ELR (cell line): ENCODE measurements around the gene ARHGAP22.

Source experiments
- DNase-seq: peaks from one replicate; pipeline ENCODE4 v3.0.0-alpha.2; 2015; ENCODE audit warnings: low read depth

Gene ARHGAP22

DNA sequence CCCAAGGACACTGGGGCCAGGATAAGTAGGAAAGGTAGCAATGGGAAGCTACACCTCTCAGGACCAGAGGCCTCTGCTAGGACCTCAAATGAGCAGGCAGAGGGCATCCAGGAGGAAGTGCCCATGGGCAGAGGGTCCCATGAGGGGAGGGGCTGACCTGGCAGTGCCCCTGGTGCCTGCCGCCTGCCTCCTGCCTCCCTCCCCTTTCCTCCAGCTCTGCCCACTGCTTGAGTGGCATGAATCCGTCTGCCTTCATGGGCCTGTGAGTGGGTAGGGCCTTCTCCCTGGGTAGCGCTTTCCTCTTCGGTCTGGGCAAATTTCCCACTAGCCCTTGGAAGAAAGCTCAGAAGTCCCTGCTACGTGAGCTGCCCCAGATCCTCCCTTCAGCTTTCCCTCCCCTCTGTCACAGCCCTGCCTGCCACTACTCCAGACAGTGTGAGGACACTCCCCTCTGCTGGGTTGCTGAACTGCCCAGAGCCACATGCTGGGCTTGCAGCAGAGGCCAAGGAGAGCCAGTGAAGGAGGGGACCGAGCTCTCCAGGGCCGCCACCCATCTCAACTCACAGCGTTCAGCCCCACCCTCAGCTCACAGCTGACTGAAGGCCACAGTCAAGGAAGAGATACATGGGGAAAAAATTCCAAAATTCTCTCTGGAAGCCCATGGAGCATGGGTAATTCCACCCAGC lies 141.4 kb downstream of the ARHGAP22 start:
- DNase-seq, result no peak

DNA sequence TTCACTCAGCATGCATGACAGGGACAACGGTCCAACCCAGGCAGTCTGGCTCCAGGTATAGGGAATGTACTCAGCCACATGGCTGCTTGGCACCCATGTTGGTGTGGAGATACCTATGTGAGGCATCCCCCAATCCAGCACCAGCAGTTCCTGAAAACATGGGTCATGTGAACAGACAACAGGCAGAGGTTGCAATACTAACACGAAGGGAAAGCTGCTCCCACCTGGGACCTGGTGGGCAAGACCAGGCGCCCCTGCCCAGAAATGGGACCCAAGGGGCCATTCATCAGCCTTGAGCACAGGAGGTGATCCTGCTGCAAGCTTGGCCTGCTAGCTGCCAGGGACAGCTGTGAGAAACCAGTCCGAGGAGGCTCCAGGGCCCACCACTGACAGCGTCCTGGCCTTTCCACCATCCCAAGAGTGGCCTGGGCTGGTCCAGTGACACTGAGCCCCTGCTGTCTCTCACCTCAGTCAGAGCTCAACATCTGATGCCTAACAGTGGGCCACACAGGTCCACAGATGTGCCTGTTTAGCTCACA lies 142.3 kb downstream of the ARHGAP22 start:
- DNase-seq, result no peak

DNA sequence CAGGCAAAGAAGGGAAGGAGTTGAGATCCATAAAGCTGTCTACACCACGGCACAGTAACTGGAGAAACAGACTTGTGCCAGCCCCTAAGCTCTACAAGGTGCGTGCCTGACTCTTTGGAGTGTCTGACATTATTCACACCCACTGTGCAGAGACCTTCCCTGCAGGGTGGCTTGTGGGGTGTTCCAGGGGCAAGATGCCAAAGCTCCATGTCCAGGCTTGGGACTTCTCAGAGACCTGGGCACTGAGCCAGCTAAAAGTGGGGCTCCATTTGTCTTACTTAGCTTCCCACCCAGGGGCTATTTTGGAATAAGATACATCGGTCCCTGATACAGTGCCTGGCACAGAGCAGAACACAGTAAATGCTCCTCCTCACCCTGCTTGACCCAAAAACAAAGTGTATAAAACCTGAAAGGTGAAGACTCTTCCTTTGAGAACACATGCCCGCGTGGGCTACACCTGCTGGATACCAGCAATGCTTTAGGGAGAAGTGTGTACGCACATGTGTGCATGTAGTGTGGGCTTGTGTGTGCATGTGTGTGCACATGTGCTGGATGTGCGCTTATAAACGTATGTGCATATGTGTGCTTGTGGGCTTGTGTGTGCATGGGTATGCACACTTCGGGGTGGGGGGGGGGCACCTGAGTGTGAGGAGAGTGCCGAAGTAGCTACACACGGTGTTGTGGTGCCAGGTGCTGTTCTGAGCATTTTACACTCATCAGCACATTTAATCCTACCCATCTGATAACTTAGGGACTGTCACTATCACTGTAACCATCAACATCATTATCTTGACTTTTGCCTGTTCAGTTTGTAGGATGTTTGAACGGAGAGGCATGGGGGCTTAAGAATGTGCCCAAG lies 143.0 kb downstream of the ARHGAP22 start:
- DNase-seq, result no peak

DNA sequence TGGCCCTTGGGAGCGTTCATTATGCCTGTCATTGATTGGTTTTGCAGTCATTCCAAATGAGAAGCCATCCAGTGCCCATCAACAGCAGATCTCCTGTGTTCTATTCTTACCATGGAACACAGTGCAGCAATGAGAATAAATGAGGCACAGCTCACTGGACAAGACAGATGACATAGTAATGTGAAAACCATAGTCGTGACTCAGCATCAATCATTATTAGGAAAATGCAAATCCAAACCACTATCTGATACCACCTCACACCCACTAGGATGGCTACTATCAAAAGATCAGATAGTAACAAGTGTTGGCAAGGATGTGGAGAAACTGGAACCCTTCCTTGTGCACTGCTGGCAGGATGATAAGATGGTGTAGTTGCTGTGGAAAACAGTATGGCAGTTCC lies 144.7 kb downstream of the ARHGAP22 start:
- DNase-seq, result no peak

DNA sequence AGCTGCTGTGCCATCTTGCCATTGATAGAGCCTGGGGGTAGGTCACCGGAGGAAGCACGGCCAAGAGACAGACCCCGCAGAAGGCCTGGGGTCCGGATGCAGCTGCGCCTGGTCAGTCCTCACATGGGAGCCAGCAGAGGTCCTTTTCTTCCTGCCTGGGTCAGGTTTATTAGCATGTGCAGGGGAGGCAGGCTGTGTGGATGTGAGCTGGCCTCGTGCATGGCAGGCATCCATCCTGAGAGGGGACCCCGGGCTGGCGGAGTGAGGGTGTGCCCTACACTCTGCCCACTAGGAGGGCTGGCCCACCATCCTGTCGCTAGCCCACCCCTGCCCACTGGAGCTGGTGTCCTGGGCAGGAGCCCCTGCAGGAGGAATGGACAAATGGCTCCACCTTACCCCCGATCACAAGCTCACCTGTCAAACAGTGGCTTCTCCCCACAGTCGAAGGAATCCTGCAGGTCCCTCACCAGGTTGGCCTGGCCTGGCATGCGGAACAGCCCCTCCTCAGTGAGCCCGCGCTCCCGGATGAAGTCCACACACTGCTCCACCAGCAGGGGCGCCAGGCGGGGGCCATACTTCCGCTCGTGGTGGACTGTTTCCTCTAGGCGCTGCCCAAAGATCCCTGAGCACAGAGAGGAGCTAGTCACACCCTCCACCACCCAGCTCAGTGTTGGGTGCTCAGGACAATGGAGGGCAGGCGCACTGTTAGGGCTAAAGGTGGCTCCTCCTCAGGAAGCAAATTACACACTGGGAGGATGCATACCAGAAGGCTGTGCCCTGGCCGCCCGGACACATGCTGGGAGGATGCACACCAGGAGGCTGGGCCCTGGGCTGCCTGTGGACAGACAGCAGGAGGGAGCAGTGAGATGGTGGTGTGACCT lies 145.4 kb downstream of the ARHGAP22 start:
- no peak for DNase-seq

DNA sequence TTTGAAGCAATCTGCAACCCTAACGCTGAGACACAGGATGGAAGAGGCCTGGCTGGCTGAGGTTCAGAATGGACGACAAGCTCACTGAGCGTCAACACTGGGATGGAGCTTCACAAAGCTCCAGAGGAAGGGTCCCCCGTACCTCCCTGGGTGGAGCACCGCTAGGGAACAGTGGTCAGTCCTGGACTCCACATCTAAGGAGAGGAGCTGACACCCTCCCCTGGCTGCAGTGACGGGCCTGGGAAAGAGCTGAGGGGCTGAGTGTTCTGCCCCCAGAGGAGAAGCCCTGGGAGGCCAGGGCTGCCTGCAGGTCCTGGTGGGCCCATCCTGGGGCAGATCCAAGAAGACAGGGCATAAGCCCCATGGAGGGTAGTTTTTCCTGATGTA lies 146.2 kb downstream of the ARHGAP22 start:
- no peak for DNase-seq

DNA sequence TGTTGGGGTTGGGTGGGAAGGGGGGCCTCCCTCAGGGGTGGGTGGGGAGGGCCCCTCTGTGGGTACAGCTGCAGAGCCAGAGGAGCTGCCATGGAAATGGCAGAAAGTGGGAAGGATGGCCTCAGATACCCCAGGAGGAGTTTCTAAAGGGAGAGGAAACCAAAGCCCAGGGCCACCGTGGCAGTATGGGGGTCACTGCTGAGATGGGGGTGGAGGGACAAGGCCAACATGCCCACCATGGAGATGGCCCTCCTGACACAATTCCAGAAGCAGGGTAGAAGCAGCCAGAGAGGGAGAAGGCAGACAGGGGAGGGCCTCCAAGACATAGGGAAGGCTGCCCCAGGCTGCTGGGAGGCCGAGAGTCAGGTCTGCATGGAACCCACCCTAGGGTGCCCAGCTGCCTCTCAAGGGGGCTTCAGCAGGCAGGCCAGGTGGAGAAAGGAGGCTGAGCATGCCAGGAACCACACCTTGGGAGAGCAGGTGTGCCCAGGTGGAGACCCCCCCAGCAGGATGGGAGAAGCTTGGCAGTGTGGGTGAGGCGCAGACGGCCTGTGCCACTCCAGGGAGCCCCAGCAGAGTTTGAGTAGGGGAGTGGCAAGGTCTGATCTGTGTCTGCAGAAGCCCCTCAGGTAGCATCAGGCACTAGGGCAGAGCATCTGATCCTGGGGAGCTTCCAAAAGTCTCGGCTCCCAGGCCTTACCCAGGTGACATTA lies 146.8 kb downstream of the ARHGAP22 start:
- DNase-seq, result no peak

DNA sequence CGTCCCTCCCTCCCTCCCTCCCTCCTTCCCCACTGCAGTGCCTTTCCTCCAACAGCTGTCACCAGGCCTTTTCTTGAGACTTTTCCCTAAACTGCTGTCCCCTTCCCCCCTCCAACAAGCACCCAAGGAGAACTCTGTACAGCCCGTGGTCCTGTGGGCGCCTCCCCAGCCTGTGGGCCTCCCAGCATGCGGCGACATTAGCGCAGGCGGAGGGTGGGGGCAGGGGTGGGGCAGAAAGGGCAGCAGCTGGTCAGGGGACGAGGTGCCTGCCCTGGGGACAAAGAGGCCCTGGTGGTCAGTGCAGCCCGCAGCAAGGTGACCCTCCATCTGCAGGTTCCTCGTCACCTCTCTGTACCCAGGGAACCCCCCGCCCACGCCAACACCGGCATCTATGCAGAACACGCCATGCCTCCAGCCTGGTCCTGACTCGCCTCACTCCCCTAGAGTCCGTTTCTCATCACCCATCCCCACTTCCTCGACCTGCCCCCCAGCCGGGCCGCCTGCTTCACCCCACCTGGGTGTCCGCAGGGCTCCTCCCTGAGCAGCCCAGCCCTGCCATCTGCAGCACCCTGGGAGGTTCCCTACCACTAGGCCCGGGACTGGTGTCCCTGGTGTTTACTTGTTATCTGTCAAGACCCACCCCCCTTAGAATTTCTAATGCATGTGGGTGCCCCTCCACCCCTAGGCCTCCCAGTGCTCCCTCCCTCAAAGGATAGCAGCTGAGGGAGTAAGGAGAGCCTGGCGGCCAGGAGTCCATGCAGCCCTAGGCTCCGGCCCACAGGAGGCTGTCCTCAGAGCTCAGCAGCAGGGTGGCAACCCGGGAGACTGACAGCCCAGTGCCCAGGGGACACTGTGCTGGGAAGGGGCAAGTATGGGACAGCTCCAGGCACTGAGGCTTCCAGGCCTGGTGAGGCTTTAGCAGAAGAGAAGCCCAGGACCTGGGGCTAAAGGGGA lies 147.8 kb downstream of the ARHGAP22 start:
- DNase-seq, result no peak

DNA sequence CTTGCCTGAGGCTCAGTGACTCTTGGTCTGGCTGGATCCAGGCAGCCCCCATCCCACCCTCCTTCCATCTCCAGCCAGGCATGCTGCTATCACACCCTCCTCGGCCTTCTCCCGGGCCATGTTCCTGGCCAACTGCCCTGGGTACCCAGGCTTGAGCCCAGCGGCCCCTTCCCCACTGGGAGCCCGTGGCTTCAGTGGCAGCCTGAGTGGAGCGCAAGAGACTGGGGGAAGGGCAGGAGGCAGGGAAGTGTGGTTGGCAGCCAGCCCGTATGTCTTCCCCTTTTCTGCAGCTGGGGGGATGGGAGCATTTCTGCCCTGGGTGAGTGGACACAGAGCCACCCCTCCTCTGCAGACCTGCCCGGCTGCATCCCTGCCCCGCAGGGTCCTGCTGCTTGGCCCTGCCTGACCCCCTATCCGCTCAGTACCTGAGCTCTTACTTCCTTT lies 148.5 kb downstream of the ARHGAP22 start:
- no peak for DNase-seq

DNA sequence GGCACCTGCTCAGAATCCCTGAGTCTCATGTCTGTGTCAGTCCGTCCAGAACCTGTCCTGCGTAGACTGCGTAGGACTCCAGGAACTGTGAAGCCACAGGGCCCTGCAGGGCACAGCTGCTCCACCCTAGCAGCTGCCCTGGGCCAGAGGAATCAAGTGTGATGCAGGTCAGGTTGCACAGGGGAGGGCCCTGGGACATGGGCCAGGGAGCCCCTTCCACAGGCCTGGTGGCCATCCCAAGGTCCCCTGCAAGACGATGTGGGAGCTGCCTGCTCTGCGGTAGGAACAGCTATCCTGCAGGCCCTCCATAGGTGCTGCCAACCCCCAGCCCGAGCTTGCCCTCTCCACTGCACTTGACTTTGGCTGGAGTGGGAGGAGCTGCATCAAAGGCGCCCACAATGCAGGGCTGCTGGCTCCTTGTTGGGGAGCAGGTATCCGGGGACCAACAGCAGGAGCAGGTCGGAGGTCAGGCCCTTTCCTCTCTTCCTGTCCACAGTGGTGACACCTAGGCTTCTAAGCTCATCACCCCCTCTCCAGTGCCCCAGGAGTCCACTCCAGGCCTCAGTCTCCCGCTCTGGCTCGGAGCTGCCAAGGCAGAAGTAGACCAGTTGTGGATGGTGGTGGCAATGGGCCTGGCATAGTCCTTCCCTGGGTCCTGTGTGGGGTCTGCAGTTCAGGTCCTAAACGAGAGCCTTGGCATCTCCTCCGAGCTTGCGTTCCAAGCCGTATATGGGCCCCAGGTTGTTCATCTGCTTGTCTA lies 149.3 kb downstream of the ARHGAP22 start:
- no peak for DNase-seq

DNA sequence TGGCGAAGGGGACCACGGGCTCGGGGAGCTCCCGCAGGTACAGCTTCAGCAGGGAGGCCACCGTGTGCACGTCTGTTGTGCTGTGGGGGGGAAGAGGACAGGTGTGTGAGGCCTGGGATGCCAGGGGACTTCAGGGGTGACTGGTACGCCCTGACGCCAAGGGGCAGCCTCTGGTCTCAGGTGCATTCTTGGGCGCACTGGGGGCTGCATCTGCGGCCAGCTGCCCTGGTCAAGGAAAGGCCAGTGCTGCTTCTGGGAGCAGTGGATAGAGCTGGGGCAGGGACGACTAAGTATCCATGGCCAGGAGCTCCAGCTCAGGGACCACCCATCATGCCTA lies 149.8 kb downstream of the ARHGAP22 start:
- DNase-seq, result no peak

DNA sequence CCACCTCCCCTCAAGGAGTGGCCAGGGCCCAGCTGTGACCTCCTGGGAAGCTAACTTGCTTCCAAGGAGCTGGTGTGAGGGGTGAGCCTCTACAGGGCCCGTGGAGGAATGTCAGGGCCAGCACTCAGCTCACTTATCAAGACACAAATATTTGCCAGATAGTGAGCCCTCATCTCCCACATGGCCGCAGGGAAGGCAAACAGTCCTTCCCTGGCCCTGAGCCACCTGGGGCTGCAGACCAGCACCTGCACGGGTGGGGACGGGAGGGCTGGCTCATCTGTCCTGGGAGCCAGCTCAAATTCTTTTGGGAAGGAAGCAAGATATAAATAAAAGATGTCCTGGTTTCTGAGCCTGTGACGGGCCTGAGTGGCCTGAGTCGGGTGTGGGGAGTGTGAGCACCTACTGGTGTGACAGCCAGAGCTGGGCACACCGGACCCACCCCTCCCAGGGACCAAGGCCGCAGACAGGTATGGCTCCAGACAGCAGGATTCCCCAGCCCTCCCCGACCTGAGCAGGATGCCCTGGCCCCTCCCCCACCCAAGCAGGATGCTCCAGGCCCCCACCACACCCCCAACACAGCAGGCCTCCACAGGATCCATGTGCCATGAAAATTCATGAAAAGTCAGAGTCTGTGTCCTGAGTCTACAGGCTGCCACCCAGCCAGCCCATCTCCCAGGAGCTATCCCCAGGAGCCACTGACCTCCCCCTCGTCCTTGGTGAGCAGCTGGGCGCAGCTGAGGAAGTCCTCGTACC lies 150.4 kb downstream of the ARHGAP22 start:
- DNase-seq, result no peak

DNA sequence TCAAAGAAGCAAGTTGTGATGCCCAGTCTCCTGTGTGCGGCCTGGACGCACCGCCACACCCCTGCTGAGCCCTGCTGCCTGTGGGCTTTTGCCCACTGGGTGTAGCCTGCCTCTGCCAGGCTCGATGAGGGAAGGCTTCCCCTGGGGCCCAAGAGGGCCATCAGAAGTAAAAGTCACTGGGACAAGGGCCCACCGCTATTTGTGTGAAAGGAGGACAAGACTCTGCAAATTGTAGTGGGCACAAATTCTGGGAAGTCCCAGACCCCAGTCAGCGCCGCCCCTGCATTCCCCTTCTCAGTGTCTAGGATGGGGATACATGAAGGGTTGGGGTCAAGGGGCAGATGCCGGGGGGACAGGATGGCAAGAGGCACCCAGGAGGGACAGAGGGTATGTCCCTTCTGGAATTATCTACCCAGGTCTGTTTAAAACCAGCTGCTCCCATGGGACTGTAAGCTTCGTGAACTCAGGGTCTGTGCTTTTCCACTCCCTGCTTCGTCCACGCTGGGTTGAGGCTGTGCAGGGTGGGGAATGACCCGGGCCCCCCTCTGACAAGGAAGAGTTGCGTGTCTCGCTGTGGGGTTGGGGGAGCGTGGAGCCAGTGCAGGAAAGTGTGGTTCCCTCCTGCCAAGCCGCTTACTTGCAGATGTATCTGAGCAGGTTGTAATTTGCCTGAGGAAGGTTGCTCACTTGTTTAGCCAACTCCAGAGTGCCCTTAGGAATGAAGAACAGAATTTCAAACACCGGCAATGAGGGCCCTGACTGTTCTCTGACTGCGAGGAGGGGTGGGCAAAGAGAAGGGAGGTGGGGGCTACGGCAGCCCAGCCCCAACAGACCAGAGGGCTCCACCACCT lies 151.2 kb downstream of the ARHGAP22 start:
- DNase-seq, result no peak

DNA sequence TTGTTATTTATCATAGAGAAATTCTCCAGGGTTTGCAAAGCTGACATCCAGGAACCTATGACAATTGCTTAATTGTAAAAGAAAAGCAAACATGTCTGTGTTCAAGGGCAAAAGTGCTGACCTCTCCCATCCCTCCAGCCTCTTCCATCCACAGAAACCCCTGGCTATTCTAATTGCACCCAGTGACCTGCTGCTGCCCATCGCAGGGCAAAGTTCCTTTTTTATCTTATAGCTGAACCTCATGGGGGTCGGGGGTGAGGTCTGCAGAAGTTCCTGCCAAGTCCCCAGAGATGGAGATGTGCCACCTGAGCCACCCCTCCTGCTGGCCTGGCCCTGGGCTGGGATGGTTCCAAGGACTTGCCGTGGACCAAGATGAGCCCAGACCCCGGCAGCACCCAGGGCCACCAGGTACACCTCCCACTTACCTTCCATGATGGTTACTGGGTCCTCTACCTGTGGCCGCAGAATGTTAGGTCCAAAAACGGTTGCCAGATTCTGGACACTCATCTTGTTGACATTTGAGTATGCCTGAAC lies 151.9 kb downstream of the ARHGAP22 start:
- no peak for DNase-seq

DNA sequence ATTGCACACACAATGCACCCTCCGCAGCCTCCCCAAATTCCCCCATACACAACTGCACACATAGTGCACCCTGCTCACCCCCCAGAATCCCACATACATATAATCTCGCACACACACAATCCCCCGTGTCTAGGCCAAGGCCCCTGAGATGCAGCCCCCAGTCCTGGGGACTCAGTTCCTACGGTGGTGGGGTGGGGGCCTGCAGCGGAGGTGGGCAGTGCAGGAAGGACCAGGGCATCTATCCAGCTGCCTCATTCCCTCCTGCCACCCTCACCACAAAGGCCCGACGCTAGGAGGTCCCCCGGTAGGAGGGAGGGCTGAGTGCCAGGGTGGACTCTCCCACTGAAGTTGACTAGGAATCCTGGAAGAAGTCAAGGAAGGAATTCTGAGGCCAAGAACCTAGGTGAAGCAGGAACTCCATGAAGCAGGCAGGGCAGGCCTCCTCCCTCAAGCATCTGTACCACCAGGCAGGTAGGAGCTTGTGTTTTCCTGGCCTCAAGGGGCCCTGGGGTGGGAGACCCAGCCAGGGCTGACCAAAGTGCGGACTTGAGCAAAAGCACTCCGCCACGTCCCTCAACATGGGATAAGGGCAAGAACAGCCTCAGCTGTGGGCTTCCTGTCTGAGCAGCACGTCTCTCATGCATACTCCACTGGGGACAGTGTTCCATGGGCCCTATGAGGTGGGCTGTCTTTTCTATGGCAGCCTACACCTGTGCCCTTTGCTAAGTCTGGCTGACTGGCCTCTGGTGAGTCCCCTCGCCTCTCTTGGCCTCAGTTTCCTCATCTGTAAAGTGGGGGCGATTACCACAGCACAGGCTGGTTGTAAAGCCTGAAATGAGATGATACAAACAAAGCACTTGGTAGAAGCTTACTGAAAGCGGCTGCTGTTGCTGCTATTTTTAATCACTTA lies 152.6 kb downstream of the ARHGAP22 start:
- DNase-seq, result no peak

DNA sequence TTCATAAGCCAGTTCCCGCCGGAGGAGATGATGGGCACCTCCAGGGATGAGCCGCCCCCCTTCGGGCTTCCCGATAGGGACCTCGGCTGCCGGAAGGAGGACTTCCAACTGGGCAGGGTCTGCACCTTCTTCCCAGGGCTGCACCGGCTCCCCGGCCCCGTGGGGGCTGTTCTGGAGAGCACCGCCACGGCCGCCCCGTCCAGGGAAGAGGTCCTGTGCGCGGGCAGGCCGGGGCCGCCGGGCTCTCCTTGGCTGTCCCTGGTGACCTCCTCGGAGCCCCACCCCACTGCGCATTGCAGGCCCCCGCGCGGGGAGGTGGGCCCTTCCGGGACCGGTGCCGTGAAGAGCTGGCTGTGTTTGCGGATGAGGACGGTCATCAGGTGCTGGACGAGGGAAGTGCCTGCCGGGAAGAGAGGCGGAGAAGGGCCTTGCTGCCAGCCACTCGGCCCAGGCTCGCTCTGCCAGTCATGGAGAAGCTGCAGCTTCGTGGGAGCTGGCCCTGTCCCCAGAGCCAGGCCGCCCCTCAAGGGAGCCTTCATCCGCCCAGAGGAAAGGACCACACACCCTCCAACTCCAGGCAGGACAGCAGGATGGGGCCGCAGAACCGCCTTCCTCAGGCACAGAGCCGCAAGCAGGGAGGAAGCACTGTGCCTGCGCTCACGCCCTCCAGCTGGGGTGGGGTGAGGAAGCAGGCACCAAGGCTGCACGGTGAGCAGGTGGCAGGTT lies 154.0 kb downstream of the ARHGAP22 start:
- DNase-seq, result no peak
